Skin epidermis (tissue), 12 donors: ENCODE data around the gene OR52A1.
"Not testable (repeated sequence)": the region's sequence is repeated elsewhere in the genome, so short reads cannot be mapped to it uniquely, and the experiment has no call there.

ENCODE experiments used
- H3K27ac ChIP-seq, 21 experiments: fragments of 200-600 bp; sonication (generic) in 11 of 21; one replicate each; pipeline ENCODE4 v1.5.0; 2020; ENCODE audit warnings: mild to moderate bottlenecking in 3 of 21, inconsistent platforms in 2 of 21, moderate library complexity in 2 of 21
- H3K4me3 ChIP-seq, 7 experiments: fragments of 200-600 bp; sonication (generic) in 2 of 7; one replicate each; pipeline ENCODE4 v1.5.0; 2020; ENCODE audit warnings: inconsistent platforms in 2 of 7, mild to moderate bottlenecking in 2 of 7, moderate library complexity in 1 of 7

The OR52A1 gene

GRCh38 chr11:5154657-5155056 is at the start of gene OR52A1:
TSS of gene OR52A1 (minus strand) at chr11:5154757. CDS start at chr11:5152369, 2,388 bp downstream.
- no peak within 1 kb of the TSS for H3K4me3 ChIP-seq
- H3K27ac ChIP-seq, result no peak within 1 kb of the TSS

GRCh38 chr11:5203366-5203765 is 48.8 kb upstream of the OR52A1 start:
- Histone ChIP-seq H3K27ac (no peak overlapping the region), H3K4me3 (no peak overlapping the region)

DNA sequence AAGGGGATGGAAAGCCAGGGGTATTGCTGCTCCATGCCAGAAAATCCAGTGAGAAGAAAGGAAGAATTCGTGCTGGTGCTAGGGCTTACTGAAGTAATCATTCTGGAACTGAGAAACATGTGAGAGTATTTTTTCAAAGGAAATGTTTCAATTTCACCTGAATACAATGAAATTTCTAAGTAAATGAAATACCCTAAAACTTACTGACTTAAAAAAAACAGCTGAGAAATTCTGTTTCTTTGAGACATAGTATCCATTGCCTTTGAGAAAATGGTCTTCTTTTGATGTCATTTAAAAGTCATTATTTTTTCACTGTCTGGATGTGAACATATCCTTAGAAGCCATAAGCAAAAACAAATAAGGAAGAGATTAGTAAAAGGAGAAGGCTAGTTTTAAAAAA is 46.0 kb upstream of the OR52A1 start, which contains the start of gene OR51V1:
Gene OR51V1, minus strand, starts transcription at position 101 of the 400 bp plus-strand sequence. Its CDS starts 0 bp downstream, at position 101.
- Histone ChIP-seq H3K27ac (no peak within 1 kb of the TSS), H3K4me3 (no peak within 1 kb of the TSS)

DNA sequence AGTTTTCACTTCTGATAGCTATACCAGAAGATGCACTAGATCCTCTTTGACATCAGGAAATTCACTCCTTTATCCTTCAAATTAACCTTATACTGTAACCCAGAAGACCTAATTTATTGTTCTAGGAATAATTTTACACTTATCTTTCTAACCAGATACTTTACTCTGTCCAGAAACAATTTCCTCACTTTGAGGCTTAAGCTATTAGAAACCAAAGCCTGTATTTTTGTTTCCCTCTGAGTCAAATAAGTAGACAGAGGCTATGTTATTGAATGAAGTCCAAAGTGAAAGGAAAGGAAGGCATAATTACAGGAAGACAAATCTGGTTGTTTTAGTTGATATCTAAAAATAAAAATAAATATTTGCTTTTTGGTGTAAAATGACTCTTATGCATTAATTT is 43.7 kb upstream of the OR52A1 start:
- Histone ChIP-seq H3K4me3 (no peak overlapping the region), H3K27ac (no peak overlapping the region)

GRCh38 chr11:5197536-5197935 is 43.0 kb upstream of the OR52A1 start:
- no peak overlapping the region for H3K4me3 ChIP-seq
- H3K27ac ChIP-seq, result no peak overlapping the region

DNA sequence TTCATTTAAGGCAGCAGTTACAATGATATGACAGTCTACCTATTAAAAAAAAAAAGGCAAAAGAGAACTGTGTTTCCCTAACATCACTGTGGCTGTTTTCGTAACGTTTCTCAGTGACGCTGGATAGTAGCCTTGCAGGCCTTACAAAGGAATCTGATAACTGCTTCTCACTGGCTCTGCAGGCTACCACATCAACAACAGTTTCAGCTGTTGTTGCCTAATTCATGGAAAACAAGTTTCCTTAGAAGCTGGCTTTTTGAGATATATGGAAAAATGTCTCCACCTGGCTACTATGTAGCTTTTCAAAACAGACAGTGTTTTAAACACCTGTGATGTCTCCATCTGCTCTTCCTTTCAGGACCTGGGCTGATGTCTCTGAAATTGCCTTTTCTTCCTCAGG is 42.2 kb upstream of the OR52A1 start:
- Histone ChIP-seq H3K4me3 (no peak overlapping the region), H3K27ac (no peak overlapping the region)

- no peak overlapping the region for H3K27ac ChIP-seq
- H3K4me3 ChIP-seq, result no peak overlapping the region
Measured at GRCh38 chr11:5196067-5196466, 41.5 kb upstream of the OR52A1 start.

GRCh38 chr11:5192738-5193137 is 38.2 kb upstream of the OR52A1 start:
- H3K4me3 ChIP-seq, result no peak overlapping the region
- no peak overlapping the region for H3K27ac ChIP-seq

GRCh38 chr11:5188201-5188600 is 33.6 kb upstream of the OR52A1 start:
- no peak overlapping the region for H3K27ac ChIP-seq
- no peak overlapping the region for H3K4me3 ChIP-seq

GRCh38 chr11:5178046-5178837 is 23.7 kb upstream of the OR52A1 start:
- Histone ChIP-seq H3K4me3 (no peak overlapping the region), H3K27ac (no peak overlapping the region)

GRCh38 chr11:5174934-5175333 is 20.4 kb upstream of the OR52A1 start:
- no peak overlapping the region for H3K27ac ChIP-seq
- H3K4me3 ChIP-seq, result no peak overlapping the region

GRCh38 chr11:5171856-5172255 is 17.3 kb upstream of the OR52A1 start:
- Histone ChIP-seq H3K27ac (no peak overlapping the region), H3K4me3 (no peak overlapping the region)

- not testable (repeated sequence) for H3K4me3 ChIP-seq, H3K27ac ChIP-seq
Measured at GRCh38 chr11:5165898-5166297, 11.3 kb upstream of the OR52A1 start.

GRCh38 chr11:5164807-5165206 is 10.2 kb upstream of the OR52A1 start:
- not testable (repeated sequence) for H3K27ac ChIP-seq, H3K4me3 ChIP-seq

GRCh38 chr11:5161045-5161444 is 6.5 kb upstream of the OR52A1 start:
- not testable (repeated sequence) for H3K4me3 ChIP-seq, H3K27ac ChIP-seq

- not testable (repeated sequence) for H3K4me3 ChIP-seq, H3K27ac ChIP-seq
Measured at GRCh38 chr11:5160217-5160616, 5.7 kb upstream of the OR52A1 start.

DNA sequence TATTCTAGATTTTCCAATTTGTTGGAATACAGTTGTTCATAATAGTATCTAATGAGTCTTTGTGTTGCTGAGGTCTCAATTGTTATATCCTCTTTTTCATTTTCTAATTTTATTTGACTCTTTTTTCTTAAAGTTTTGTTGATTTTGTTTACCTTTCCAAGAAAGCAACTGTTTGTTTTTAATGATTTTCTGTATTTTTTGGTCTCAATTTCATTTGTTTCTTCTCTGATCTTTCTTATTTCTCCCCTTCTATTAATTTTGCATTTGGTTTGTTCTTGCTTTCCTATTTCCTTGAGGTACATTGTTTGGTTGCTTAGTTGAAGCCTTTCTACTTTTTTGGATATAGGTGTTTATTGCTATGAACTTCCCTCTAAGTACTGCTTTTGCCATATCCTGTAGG is 5.2 kb upstream of the OR52A1 start:
- H3K4me3 ChIP-seq, result no peak overlapping the region
- no peak overlapping the region for H3K27ac ChIP-seq

DNA sequence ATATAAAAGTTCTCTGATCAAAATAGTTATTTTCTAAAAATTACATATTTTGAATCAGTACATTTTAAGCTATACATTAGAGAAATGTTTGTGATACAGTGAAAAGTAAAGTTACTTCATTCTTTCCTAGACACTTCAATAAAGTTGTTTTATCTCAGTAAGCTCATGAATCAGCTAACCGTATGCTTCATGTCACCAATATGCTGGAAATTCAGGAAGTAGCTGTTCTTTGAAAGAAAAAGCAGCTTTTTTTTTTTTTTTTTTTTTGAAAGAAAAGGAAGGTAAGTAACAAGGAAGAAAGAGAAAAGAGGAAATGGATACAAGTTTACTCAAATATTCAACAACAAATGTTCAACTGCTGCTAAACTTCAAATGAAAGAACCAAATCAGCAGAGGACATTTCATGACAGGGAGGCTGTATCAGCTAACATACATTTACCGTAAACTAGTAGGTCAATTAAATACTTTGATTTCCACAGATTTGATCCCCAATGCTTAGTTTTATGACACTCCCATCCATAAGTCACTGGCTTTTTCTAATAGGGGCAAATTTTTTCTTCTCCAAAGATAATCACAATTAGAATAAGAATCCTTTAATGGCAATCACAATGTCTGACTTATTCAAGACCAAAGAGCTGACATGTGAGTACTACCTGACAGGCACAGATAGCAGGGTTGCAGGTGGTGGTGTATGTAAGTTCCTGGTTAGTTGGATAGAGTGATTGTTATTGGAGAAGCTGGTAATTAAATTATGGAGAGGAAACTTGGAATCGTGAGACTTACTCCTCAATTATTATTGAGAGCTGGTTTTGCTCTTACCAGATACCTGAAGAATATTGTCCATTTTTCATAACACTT is 754 bp downstream of the OR52A1 start:
- H3K27ac ChIP-seq, result no peak overlapping the region
- H3K4me3 ChIP-seq, result no peak overlapping the region

DNA sequence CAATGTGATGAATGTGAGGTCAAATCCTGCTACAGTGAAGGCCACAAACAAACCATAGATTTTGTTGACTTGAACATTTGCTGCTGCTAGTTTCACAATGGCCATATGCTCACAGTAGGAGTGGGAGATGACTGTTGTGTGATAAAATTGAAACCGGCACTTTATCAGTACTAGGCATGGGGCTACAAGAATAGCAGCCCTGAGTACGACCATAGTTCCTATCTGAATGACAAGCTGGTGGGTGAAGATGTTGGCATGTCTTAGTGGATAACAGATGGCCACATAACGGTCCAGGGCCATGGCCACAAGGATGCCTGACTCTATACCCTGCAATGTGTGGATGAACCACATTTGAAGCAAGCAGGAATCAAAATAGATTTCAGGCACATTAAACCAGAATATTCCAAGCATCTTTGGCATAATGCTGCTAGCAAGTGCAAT is 2.8 kb downstream of the OR52A1 start:
- no peak overlapping the region for H3K27ac ChIP-seq
- no peak overlapping the region for H3K4me3 ChIP-seq

GRCh38 chr11:5144206-5144605 is 10.4 kb downstream of the OR52A1 start:
- H3K27ac ChIP-seq, H3K4me3 ChIP-seq: not testable (repeated sequence)

DNA sequence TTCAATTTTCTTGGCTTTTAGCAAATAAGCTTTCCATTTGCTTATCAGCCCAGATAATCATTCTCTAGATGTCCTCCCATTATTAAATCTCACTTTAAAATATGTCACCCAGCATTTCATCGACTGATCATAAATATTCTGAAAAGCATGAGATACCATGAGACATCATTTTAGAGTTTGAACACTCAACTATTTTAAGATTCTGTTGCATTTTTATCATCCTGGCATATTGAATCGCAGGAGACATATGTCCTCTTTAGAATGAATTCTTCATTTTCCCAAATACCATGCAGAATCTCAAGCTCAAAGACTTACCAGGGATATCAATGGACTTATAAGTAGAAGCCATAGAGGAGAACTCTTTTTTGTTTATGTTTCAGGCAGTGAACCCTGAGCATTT is 16.6 kb downstream of the OR52A1 start, which contains the start of gene OR52A5:
Gene OR52A5, minus strand, starts transcription at position 361 of the 400 bp plus-strand sequence. CDS start 5,714 bp downstream, outside the sequence.
- Histone ChIP-seq H3K4me3 (no peak within 1 kb of the TSS), H3K27ac (no peak within 1 kb of the TSS)
